Mesodermal cell (in vitro differentiated cells): Measurements from ENCODE around the gene CARD19.
"Not testable (repeated sequence)": the region's sequence is repeated elsewhere in the genome, so short reads cannot be mapped to it uniquely, and the experiment has no call there.

Experiments used
- H3K27ac ChIP-seq: 2 replicates; pipeline ENCODE4 v1.7.0; 2013; ENCODE audit warnings: mild to moderate bottlenecking, low read depth, low read length, moderate library complexity; ENCODE audit not compliant: severe bottlenecking
- H3K36me3 ChIP-seq: 2 replicates; pipeline ENCODE4 v1.7.1; 2013; ENCODE audit warnings: mild to moderate bottlenecking, low read length, moderate library complexity; ENCODE audit not compliant: control insufficient read depth, insufficient read depth
- H3K4me1 ChIP-seq: one replicate; pipeline ENCODE4 v1.7.1; 2013; ENCODE audit warnings: mild to moderate bottlenecking, low read length; ENCODE audit not compliant: insufficient read depth, control insufficient read depth, poor library complexity, severe bottlenecking
- H3K4me3 ChIP-seq: 2 replicates; pipeline ENCODE4 v1.7.0; 2013; ENCODE audit warnings: low read length, control low read depth, mild to moderate bottlenecking; ENCODE audit not compliant: insufficient read depth, poor library complexity, severe bottlenecking; ENCODE audit errors: extremely low read depth
- H3K9me3 ChIP-seq: 2 replicates; pipeline ENCODE4 v1.7.1; 2013; ENCODE audit warnings: mild to moderate bottlenecking, low read length, moderate library complexity; ENCODE audit not compliant: control insufficient read depth
- WGBS, 2 experiments: methylation state at CpG; one replicate each; pipeline ENCODE4 v1.1.5; 2013; ENCODE audit warnings: missing lambda C conversion rate in 2 of 2; ENCODE audit not compliant: insufficient coverage in 2 of 2; 5-methylcytosine and 5-hydroxymethylcytosine counted together

CARD19 gene

DNA sequence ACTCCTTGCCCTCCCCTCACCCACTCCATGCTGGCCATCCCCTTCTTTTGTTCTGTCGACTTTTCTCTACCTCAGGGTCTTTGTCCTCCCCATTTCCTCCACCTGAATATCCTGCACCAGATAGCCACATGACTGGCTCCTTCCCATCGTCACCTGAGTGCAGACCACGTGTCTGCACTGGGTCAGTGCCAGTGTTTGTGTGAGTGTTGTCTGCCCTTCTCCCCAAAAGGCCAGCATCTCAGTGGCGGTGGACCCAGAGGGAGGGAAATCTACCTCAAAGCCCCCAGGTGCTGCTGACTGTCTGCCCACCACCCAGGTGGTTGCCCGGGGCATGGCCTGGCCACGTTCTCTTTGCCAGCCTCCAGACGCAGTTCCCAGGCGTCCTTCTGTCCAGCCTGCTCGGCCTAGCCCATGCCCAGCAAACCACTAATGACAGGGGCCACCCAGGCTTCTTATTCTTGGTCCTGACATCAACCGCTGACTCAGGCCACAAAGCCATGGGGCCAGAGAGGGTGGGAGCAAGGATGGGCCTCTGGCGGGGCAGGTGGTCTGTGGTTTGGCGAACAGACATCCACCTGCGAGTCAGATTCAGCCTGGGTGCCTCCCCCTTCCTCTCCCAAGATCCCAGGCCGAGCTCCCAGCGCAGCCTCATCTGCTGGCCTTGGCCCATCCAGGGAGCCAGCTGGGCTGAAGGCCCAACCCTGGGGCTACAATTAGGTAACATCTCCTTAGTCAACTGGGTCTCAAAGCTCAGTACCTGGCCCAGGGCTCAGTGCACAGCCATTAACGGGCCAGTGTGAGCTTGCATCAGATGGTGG, 43.6 kb downstream of the CARD19 start:
- H3K27ac ChIP-seq: no peak overlapping the region
- no peaks in the 10 kb centered on the region for H3K9me3 ChIP-seq
- WGBS, 2 experiments: 88 to 93% methylated on average over 13 of the region's 16 CpGs
- no peaks in the 10 kb centered on the region for H3K36me3 ChIP-seq
- H3K4me3 ChIP-seq: no peak overlapping the region
- H3K4me1 ChIP-seq: peaks cover 4% of the 10 kb centered on the region

DNA sequence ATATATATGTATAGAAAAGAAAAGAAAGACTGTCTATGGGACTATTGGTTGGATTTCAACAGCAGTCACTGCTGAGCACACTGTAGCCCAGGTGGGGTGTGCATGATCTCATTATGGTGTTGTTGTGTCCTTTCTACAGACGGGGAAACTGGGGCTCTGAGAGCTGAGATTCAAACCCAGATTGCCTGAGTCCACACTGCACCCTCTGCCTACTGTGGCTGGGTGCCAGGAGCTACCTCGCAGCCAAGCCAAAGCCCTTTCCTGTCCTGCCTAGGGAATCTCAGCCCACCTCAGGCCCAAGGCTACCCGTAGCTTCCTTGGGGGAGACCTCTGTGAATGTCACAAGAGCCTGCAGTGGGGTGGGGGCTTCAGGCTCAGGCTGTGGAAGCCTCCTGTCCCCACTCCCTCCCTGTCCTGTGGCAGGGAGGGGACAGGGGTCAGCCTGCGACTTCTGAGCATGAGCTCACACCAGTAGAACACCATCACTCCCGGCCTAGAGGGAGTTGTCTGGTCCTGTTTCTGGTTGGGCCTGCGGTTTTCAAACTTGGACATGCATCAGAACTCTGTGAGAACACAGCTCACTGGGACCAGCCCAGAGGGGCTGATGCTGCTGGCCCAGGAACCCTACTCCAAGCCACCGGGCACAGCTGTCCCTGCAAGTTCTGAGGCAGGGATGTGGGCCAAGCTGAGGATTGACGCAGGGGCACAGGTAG, 45.9 kb downstream of the CARD19 start:
- H3K4me1 ChIP-seq: peaks cover 2% of the 10 kb centered on the region
- 92 to 100% methylated on average over 3 to 6 of the region's 8 CpGs for WGBS, 2 experiments
- H3K27ac ChIP-seq: no peak overlapping the region
- H3K4me3 ChIP-seq: no peak overlapping the region
- H3K9me3 ChIP-seq: no peaks in the 10 kb centered on the region
- no peaks in the 10 kb centered on the region for H3K36me3 ChIP-seq

DNA sequence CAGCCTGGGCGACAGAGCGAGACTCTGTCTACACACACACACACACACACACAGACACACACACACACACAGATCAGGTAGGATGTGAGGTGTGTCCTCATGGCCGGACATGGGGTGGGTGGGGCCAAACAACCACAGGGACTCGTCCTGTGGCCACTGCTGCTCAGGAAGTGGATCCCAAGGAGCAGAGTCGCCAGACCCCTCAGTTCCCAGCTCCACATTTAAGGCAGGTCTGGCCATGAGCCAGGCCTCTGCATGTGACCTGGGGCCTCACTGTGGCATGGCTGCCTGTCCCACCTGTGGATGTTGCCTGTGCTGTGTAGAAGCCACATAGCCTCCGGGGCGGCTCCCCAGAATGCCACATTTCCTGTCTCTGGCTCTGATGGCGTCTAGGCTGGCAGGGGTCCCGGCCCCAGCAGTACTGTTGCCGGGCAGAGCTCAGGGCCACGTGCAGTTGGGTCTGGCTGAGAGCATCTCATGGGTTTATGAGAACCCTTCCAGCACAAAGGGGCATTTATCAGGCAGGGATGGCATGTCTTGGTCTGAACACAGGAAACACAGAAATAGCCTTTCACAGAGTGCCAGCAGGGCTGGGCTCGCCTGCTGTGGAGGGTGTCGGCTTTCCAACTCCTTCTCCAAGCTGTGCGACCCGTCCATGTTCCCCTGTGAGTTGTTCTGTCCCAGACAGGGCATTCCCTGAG, 48.0 kb downstream of the CARD19 start:
- 78 to 87% methylated on average over 9 to 12 of the region's 15 CpGs for WGBS, 2 experiments
- Histone ChIP-seq H3K27ac (no peak overlapping the region), H3K9me3 (no peaks in the 10 kb centered on the region), H3K4me3 (no peak overlapping the region), H3K36me3 (no peaks in the 10 kb centered on the region), H3K4me1 (peaks cover 2% of the 10 kb centered on the region)

DNA sequence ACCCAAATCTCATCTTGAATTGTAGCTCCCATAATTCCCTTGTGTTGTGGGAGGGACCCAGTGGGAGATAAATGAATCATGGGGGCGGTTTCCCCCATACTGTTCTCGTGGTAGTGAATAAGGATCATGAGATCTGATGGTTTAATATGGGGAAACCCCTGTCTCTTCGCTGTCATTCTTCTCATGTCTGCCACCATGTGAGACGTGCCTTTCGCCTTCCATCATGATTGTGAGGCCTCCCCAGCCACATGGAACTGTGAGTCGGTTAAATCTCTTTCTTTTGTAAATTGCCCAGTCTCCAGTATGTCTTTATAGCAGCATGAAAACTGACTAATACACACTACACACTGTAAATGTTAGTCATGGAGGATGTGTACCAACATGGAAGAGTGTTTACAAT, 50.7 kb downstream of the CARD19 start:
- not testable (repeated sequence) for H3K9me3 ChIP-seq, H3K36me3 ChIP-seq, H3K4me3 ChIP-seq, H3K4me1 ChIP-seq, H3K27ac ChIP-seq
- WGBS, 2 experiments: 86 to 90% methylated on average over 5 to 6 of the region's 6 CpGs

DNA sequence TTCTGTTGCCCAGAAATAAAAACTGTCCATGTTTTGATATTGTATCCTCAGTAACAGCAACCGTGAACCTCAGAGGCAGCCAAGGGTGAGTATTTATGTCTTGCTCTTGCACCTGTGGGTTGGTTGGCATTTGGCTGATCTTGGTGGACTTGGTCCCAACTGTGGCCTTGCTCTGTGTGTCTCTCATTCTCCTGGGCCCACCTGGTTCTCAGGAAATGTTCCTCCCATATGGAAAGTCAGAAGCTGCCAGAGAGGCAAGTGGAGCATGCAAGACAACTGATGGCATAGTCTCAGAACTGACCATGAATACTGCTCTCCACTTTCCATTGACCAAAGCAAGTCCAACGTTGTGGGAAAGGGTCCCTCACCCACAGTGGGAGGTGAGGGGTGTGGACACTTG, 51.6 kb downstream of the CARD19 start:
- Histone ChIP-seq H3K27ac (no peak overlapping the region), H3K4me3 (no peak overlapping the region), H3K4me1 (peaks cover 2% of the 10 kb centered on the region), H3K9me3 (no peaks in the 10 kb centered on the region), H3K36me3 (no peaks in the 10 kb centered on the region)
- 100% methylated on average over 1 of the region's 2 CpGs for WGBS, 2 experiments

DNA sequence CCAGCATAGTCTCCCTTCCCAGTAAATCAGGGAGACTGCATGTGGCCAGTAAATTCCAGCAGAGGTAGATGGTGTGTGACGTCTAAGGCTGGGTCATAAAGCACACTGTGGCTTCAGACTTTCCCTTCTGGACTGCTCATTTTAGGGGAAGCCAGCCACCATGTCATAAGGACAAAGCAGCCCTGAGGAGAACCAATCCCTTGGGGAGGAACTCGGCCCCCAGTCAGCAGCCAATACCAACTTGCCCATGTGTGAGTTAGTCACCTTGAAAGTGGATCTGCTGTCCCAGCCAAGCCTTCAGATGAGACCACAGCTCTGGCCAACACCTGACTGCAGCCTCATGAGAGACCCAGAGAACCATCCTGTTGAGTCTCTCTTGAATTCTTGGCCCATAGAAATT, 52.7 kb downstream of the CARD19 start:
- Histone ChIP-seq H3K4me3 (no peak overlapping the region), H3K27ac (no peak overlapping the region), H3K9me3 (no peaks in the 10 kb centered on the region), H3K36me3 (no peaks in the 10 kb centered on the region), H3K4me1 (peaks cover 2% of the 10 kb centered on the region)
- WGBS, 2 experiments: 85 to 96% methylated on average over 2 of the region's 2 CpGs

DNA sequence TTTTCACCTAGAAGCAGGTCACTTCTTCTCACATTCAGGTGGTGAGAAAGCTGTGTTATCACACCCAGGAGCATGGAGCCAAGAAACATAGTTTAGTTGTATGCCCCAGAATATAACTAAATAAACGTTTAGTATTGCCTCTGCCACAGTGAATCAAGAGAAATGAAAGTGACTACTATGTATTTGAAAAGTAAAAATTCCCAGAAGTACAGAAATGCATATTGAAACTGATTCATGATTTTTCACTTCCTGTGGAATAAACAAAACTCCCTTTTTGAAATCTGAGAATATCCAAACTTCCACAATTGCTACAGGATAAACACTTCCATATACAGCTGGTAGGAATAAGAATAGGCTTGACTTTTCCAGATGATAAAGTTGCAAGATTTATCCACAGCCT, 53.3 kb downstream of the CARD19 start:
- Histone ChIP-seq H3K4me1 (peaks cover under 1% of the 10 kb centered on the region), H3K36me3 (no peaks in the 10 kb centered on the region), H3K9me3 (no peaks in the 10 kb centered on the region), H3K4me3 (no peak overlapping the region), H3K27ac (no peak overlapping the region)
- no CpG with 5 or more reads among the region's 1 CpG for WGBS, 2 experiments

DNA sequence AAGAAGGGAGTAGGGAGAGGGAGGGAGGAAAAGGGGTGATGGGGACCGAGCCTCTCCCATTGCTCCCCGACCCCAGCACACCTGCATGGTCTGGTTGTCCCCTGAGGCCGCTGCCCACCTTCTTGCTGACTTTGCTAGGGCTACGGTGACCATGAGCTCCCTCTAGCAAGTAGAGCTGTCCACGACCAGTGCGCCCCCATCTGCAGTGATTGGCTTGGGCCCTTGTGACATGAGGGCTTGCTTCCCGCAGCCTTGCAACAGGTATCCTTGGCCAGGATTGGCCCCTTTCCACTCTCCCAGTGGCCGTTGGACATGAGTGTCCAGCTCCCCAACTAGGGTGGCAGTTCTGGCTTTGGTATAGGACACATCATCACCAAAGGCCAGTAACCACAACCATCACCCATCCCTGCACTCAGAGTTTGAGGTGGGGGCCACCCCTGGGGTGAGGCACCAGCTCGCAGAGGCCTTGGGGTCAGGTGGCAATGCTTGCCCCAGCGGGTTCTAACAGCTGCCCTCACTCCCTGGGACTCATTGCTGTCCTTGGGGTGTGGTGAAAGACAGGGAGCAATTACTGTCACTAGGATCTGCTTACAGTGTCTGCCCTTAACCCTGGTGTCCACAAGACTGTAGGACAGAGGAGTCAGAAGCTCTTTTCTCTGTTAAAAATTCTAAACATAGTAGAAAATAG, 55.2 kb downstream of the CARD19 start:
- 72 to 83% methylated on average over 6 to 8 of the region's 10 CpGs for WGBS, 2 experiments
- H3K36me3 ChIP-seq: no peaks in the 10 kb centered on the region
- no peak overlapping the region for H3K27ac ChIP-seq

DNA sequence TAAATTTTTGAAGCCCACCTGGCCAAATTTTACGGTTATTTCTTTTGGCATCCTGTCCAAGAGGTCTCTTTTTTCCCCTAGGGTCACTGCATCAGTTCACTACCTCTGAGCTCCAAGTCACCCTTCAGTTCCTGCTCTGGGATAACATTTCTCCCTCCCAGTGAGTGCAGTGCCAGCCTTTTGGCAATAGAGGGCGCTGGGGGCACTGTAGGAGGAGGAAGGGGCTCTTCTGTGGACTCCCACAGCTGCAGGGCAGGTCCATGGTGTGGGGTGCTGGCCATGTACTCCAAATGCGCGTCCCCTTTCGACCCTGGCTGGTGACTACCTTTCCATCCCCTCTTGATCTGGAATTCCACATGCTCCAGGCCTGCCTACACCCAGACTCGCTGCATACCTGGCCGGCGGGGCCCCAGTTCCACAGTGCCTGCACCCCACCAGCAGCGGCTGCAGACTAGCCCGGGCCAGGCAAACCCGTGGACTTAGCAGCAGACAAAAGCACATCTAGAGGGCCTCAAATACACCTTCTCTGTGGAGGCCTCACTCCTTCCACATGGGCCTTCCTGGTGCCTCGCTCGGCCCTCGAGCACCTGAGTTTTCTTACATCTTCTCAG, 58.4 kb downstream of the CARD19 start:
- no peaks in the 10 kb centered on the region for H3K4me1 ChIP-seq
- WGBS, 2 experiments: 79 to 96% methylated on average over 7 of the region's 14 CpGs
- H3K36me3 ChIP-seq: no peaks in the 10 kb centered on the region
- H3K4me3 ChIP-seq: no peak overlapping the region
- no peaks in the 10 kb centered on the region for H3K9me3 ChIP-seq
- no peak overlapping the region for H3K27ac ChIP-seq

More for the DNA sequence above, 55.2 kb downstream of the CARD19 start:
- Histone ChIP-seq H3K4me3 (no peak overlapping the region), H3K4me1 (no peaks in the 10 kb centered on the region), H3K9me3 (no peaks in the 10 kb centered on the region)
